ENCODE data around the gene RAB3GAP1.

Gene RAB3GAP1

DNA sequence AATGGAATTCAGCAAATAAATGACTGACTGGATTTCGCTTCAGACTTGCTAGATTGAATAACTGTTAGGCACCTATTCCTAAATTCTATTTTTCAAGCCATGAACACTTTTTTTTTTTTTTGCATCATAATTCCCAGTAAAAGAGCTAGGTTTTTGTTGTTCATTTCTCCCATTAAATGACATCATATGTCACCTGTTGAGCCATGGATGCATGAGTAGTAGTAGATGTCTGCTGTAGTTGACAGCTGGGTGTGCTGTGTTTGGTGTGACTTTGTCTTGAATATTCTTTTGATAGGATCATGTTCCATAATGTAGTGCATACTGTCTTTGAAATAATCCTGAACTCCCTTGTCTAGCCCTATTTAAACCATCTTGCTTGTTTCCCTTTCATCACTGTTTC is 115.2 kb downstream of the RAB3GAP1 start:
- no peak for DNase-seq

DNA sequence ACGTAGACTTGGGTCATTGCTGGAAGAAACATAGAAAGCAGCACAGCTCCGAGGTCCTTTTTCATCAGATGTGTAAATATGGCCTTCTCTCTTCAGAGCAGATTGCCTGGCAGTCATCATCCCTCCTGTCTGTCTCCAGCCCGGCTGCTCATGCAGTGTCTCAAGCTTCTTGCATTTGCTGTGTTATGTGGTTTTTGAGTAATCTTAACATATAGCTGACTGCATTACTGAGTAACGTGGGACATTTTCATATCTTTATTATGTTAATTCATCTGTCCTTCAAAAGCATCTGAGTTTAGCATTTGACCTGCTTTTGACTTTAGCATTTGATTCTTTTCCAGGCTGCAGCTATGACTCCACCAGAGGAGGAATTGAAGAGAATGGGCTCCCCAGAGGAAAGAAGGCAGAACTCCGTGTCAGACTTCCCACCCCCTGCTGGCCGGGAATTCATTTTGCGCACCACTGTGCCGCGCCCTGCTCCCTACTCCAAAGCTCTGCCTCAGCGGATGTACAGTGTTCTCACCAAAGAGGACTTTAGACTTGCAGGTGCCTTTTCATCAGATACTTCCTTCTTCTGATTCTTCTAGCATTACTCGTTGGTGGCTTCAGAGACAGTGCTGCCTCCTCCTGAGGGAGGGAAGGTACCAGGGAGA is 116.2 kb downstream of the RAB3GAP1 start:
- no peak for DNase-seq

DNA sequence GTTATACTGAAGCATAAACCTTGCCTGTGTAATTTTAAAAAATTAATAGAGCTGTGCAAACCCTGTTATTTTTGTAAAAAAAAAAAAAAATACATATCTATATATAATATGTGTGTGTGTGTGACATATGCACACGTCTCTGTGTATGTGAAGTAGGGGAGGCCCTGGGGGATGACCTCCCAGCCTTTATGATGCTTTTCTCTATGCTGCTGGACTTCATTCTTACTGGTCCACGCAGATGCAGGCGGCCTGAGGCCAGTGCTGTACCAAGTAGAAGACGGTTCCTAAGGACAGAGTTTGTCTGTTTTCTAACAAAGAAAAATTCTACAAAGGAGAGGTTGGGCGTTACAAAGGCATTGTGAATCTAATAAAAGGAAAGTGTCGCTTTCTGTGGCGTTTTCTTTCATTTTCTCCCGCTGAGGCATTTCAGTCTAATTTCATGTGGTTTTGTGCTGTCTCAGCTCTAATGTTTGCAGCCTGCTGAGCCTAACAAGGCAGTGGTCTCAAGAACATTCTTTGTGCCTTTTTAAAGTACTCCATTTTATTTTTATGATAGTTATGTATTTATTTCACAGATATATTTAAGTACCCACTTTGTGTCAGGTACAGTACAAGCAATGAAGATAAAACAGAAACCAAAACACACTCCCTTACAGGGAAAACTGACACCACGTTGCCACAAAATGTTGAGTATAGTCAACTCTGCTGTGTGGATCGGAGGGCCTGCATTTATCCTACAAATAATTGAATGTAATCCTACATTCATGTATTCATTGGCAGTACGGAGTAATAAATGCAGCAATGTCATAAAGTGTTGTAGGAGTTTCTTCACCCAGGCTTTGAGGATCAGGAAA is 118.0 kb downstream of the RAB3GAP1 start:
- DNase-seq: no peak

DNA sequence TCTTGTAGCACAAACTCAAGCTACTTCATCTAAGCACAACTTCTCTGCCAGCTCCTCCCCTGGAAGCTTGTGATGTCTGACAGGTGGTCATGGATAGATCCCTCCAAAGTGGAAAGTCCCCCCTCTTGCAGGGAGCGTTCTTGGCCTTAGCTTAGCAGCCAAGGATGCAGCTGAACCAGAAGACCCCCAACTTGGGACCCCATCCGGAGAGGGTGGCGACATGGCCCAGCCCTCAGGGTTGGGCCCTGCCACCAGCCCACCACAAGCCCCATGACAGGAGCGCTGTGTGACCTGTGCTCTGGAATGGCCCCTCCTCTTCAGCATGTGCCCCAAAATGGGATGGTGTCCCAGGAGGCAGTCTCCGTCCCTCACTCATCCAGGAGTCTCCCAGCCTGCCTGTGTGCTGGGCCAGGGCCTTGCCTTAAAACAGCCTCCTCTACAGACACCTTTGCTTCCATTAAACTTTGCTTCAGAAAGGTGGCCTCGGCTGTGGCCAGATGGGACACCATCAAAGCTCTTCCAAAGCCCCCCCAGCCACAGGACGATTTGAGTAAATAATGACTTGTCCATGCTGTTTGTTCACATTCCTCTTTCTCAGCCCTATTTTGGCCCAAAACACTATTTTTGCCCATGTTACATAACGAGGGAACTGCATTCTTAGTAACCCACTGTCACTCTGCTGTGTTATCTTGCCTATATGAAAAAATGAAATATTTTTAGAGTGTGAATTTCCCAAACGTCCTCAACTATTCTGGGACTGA is 122.1 kb downstream of the RAB3GAP1 start:
- no peak for DNase-seq

DNA sequence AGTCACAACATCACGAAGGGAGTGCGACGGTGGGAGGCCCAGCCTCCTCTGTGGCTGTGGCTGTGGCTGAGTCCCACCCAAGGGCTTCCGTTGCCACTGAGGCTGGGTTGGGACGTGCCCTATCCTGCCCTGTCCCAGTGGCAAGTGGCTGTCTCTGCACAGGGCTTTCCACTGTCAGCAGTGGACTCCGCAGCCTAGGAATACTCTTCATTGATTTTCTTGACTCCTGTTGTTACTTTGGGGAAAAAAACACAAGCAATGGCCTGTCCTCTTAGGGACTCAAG is 122.7 kb downstream of the RAB3GAP1 start:
- DNase-seq: no peak

DNA sequence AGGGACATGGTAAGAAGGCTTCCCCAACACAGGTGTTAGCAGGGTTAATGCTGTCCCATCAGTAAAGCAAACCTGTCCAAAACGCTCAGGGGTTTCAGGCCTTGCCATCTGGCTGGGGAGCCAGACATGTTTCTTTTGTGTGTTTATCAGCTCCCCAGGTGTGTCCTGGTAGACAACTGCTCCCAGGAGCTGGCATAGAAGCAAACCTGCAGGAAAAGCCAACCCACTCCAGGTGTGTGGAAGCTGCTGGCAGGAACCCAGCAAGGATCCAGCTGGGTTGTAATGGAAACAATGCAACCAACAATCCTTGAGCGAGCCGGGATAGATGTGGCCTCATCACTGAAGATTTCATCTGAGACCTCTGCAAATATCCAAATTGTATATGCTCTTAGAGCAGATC is 123.1 kb downstream of the RAB3GAP1 start:
- DNase-seq: no peak

DNA sequence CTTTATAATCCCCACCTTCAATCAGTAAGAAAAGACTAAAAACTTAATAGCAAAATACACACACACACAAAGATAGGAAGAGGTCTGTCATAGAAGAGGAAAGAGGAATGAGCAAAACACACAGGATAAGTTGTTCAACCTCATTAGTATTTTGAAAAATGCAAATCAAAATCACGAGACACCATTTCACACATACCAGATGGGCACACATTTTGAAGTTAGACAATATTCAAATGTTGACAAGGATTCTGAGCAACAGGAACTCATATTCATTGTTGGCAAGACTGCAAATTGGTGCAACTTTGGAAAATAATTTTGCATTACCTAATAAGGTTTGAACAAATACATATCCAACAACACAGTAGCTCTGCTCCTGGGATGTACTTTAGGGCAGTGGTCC is 127.6 kb downstream of the RAB3GAP1 start:
- DNase-seq: no peak

DNA sequence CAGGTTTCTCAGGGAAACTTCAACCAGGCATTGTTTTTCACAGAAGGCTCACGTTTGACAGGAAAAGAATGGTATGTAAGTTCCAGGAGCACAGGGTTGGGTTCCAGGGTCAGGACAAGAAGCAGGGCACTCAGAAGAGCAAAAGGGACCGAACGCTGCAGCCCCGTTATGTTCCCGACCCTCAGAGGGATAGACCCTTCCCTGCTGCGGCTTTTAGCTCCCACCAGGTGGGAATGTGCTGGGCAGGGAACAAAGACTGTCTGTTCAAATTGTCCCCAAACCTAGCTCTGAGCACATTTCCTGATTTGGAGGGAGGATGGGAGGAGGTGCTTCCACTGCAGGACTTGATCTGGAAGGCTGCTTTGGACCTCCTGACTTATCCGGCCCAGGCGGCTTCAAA is 130.1 kb downstream of the RAB3GAP1 start:
- no peak for DNase-seq

DNA sequence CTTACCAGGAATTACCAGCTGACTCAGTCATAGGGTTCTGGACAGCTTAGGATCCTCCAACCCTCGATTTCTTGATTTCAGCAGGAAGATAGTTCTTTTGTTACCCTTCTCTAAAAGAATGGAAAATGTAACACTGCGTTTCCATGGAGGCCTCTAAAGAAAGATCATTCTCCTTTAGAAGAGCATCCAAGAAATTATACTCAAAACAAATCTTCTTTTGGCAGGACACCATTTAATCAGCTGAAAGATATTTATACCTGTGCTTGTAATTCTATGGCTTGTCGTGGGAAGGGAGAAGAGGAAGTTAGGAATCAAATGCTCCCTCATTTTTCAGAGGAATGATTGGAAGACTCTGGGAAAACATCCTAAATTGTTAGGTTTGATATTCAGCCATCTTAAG is 130.5 kb downstream of the RAB3GAP1 start:
- no peak for DNase-seq

DNA sequence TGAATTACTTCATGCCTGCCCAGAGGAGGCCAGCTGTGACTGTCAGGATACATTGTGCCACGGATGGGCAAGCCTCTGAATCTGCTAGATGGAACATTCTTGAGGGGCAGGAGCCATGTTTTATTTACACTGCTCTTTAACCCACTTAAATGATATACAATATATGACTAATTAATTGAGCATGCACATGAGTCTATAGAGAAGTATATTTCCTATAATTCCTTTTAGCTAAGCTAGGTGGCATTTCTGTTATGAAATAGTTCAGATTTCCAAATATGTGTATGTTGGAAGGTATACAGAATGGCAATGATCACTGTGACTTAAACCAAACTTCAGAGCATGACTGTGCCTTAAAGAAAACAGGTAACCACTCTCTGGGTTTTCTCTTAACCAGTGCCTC is 131.7 kb downstream of the RAB3GAP1 start:
- DNase-seq: no peak

DNA sequence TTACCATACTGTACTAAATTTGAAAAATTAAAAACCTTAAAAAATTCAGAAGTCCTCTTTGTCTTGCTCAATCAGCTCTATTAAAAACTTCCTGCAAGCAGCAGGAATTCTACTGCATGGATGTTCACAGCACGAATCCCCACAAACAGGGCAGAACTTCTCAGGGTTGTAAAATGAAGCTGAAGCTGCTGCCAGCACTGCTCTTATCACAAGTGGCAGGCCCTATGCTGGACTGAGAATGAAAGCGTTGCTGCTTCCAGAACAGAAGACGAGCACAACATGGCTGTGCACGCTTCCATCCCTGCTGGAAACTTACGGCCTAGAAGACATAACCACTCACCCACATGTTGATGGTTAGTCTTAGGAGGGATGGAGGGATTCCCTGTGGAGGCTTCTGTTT is 134.0 kb downstream of the RAB3GAP1 start:
- no peak for DNase-seq

DNA sequence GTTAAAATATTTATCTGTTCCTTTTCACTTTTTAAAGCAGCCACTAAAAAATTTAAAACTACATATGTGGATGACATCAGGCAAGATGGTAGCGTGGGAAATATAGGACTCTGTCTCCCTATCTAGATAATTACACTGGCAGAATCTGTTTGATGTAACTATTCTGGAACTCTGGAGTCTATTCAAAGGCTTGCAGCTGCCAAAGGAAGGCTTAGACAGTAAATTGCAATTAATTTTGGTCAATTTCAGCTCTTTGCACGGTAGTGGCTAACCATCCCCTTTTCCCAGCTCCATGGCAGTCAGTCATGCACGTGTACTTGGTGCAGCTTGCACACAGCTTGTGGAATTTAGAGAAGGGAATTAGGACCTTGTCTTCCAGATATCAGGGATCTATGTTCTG is 135.2 kb downstream of the RAB3GAP1 start:
- no peak for DNase-seq

DNA sequence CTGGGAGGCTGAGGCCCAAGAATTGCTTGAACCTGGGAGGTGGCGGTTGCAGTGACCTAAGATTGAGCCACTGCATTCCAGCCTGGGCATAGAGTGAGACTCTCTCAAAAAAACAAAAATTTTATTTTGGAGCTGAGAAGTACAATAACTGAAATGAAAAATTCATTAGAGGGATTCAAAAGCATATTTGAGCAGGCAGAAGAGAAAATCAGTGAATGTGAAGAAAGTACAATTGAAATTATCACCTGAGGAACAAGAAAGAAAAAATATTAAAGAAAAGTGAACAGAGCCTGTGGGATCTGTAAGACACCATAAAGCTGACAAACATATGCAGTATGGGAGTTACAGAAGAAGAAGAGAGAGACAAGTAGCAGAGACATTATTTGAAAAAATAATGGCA is 137.1 kb downstream of the RAB3GAP1 start:
- no peak for DNase-seq

DNA sequence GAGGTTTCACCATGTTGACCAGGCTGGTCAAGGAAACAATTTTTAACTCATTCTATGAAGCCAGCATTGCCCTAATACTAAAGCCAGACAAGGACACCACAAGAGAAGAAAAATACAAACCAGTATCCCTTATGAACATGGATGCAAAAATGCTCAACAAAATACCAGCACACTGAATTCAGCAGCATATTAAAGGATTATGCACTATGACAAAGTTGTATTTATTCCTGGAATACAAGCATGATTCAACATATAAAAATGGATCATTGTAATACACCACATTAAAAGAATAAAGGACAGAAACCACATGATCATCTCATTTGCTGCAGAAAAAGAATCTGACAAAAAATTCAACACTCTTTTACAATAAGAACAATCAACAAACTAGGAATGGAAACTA is 138.7 kb downstream of the RAB3GAP1 start:
- DNase-seq: no peak

DNA sequence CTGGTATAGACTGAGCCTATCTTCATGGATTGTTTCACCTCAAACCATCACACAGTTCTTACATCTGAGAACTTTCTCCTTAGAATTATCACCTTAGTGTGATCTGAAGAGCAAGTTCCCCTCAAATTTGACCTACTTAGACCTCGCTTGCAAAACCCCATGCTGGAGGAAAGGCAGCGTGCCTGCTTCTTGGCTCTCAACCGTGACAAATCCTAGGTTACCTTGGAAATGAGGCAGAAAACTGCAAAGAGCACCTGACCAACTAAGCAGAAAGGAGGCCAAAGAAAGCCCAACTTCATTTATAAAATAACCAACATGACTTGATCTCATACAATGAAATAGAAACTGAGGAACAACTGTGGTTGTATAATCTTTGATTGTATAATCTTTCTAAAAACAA is 146.4 kb downstream of the RAB3GAP1 start:
- DNase-seq: no peak

DNA sequence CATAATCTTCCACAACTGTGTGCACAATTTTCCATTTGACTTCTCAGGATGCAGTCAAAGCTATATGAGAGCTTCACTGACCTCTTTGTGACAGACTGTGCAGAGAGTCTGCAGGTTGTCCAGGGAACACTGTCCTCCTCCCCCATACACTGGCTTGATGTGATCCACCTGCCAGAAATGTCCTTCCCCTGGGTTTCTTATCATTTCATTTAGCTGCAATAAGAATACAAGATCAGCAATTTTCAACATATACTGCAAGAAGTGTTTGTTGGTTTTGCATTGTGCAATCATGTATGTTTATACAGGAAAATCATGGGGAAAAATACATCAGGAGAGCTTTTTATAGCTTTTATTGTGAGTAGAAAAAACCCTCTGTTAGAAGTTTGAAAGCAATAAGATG is 150.7 kb downstream of the RAB3GAP1 start:
- DNase-seq: no peak

DNA sequence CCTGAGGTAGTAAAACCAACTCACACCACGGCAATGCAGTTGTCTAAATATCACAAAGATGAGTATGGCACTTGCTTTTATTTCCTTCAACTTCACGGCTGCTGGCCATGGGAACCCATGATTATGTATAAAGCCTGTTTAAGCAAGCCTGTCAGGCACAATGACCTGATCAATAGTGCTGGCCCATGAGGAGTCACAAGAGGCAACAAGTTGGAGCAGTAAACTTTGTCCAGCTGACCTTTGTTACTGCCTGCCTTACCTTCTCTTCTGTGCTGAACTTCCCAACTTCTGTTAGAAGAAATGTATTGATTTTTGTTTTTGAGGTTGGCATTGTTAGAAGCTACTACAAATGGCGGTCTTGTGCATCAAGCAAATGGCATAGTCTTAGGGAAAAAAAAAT is 151.9 kb downstream of the RAB3GAP1 start:
- no peak for DNase-seq

DNA sequence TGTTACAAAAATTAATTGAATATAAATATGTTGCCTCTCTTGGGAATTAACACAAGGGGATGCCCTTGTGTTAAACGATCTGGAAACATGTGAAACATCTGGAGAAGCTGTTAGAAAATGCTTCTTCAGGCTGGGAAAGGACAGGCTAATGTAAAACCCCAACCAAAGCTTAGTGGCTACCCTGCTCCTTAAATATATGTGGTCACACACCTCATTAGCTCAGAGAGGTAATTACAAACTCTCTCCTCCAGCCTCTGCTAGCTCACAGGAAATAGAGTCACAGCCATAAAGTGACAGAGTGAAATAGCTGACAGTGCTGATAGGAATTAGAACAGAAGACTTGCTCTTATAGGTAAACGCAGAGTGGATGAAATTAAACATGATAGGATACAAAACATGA is 155.9 kb downstream of the RAB3GAP1 start:
- DNase-seq: no peak

DNA sequence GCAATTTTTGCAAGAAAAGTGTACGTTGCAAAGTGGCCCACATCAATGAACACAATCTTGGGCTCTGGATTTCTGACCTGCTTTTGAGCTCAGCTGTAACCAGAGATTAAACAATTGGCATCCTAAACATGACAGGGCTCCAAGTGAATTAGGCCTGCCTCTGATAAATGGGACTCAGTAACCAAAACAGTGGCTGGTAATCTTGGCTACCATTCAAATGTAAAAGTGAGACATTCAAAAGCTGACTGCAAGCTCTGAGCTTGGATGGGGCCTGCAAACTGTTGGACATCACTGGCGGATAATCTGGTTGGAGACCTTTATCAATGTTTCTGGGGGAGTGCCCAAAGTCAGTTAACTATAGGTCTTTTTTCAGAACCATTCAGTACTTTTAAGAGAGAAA is 160.7 kb downstream of the RAB3GAP1 start:
- no peak for DNase-seq

DNA sequence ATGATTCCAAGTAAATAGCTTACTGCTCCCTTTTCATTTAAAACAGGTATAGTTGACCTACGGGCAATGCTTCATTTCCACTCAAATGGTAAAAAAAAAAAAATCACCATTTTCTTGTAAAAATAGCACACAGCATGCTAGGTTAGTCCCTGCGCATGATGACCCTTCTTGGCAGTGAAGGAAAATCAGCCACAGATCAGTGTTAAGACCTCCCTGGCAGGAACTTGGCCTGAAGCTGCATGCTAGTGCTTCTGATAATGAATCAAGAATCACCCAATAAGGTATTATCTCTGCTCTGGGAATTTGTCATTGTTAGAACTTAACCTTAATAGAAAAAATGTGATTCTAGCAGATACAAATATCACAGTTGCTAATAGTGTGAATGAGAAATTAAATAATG is 166.3 kb downstream of the RAB3GAP1 start:
- no peak for DNase-seq

DNA sequence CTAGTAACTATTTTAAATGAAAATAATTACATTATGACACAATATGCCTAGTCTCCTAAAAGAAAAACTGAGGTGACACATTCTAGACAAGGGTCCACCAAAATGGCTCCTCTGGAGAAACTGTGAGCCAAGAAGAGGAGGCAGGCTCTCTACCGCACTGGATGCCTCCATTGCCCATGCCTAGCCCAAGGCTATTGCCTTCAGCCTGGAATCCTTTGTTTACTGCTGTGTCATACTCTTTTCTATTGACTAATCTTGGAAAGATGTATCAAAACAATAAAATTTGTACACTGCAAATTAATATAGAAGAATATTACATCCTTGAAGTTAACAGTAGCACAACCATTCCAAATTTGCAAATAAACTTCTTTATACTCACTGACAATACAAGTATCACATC is 167.1 kb downstream of the RAB3GAP1 start:
- no peak for DNase-seq

Measured in CD4-positive, alpha-beta T cell treated with Interleukin-17A for 4 hours (primary cell).